IPS DF 19.7 (cell line): ENCODE results near the gene CTCFL.

Experiments
- DNase-seq: peaks from one replicate; pipeline ENCODE4 v3.0.0-alpha.2; 2013; ENCODE audit warnings: low read depth, low spot score

CTCFL gene

DNA sequence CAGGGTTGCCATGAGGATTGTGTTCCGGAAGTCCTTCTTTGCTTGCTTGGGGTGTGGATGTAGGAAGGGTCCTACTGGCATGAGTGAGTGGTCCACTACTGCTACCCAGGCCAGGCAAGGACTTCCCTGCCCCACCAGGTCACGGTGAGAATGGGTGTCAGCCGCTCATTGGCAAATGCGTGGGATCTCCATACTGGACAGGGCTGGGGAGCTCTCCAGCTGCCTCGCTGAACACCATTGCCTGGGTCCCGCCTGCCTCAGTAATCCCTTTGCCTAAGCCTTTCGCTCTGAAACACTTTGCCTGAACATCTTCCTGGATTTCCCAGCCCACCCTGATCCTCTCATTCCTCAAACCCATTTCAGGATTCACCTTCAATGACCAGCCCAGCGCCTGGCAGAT is 59.5 kb downstream of the CTCFL start:
- DNase-seq = no peak

DNA sequence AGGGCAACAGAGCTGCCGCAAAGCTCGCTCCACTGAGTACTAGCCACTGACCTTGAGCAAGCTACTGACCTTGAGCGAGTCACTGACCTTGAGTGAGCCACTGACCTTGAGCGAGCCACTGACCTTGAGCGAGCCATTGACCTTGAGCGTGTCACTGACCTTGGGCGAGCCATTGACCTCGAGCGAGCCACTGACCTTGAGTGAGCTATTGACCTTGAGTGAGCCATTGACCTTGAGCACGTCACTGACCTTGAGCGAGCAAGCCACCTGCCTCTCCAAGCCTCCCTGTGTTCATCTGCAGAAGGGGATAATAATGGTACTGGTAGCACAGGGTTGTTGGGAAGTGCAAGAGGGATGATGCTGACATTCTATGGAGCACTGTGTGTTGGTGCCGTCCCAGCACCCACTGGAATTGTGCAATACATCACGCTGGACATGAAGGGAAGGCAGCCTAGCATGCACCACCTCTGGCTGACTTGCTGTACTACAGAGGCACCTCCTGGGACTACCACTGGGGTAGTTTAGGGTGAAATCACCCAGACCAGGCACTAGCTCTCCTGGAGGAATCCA is 60.2 kb downstream of the CTCFL start:
- no peak for DNase-seq

DNA sequence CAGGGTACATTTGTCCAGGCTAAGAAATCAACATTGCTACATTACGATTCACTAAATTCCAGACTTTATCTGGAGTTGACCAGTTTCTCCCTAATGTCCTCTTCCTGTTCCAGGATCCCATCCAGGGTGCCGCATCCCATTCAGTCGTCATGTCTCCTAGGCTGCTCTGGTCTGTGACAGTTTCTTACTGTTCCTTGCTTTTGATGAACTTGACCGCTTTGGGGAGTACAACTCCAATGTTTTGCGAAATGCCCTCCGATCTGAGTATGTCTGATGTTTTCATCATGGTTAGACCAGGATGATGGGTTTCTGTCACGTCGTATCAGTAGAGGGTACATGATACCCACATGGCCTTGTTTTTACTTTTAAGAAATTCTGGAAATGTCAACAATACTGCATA is 62.2 kb downstream of the CTCFL start:
- DNase-seq = no peak

DNA sequence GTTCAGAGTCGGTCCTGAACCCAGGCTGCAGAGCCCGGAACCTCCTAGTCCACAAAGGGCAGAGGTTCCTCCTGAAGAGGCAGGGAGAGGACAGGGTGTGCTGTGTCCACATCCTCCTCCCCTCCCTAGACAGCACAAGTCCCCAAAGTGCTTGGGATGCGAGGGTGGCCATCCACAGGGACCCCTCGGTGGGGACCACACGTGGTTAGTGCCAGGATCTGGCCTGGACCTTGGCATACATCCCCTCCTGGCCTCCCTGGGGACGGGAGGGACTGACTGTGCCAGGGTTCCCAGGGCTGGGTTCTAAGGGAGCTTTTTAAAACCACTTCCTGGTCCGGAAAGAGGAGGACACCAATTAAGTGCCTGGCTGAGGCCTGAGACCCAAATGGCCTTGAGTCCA is 63.2 kb downstream of the CTCFL start:
- no peak for DNase-seq

DNA sequence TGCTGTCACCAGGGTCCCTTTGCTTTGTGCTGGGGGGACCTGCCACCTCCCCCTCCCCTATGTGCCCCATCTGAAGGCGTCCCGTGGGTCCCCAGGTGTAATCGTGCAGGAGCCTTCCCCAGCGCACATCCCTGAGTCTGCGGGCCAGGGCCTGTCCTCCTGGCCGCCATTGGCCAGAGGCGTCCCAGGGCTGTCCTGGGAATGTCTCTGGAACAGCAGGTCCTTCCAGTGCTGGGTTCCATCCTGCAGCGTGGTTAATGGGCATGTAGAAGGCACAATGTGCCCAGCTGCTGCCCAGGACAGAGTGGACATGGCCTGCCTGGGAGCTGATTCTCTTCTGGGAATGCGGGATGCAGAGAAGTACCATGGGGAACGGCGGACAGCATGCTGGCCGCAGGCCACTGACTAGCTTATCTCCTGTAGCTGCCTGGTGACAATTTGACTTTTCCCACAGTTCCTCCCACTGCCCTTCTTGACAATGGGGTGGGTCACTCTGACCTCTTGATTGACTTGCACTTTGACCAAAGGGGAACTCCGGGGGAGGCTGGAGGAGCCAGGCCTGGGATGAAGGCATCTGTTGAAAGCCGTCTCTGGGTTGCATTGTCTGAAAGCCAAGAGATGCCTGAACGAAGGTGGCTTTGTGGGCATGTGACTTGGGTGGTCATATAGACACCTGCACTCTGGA is 64.0 kb downstream of the CTCFL start:
- DNase-seq = no peak

DNA sequence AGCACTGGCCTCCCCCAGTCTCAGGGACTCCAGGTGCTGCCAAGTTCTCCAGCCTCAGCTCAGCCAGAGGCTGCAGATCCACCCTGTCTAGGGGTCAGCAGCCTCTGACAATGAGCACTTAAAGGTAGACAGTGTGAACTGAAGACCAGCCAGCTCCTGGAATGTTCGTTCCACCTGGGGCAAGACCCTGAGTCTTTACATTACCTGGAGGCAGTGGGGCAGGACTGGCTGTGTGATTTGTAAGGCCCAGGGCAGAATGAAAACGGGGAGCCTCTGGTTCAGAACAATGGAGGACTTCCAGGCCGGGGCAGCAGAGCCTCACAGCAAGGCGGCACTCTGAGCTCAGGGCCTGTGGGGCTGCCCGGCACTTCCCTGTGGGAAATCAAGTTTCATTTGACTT is 65.0 kb downstream of the CTCFL start:
- no peak for DNase-seq

DNA sequence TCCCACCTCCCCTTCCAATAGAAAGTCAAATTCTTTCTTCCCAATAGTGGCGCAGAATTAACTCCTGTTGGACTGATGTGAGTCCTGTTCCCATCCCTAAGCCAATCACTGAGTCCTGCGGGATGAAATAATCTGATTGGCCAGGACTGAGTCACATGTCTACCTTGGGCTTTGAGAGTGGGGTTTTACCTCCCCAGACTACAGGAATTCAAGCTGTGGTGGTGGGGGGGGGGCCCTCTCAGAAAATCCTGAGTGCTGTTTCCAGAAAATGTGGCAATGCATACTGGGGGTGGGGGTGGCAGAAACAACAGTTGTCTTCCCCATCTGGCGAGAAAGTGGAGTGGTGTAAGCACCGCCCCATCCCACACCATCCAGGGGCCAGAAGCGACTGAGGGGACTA is 65.7 kb downstream of the CTCFL start:
- DNase-seq = no peak

DNA sequence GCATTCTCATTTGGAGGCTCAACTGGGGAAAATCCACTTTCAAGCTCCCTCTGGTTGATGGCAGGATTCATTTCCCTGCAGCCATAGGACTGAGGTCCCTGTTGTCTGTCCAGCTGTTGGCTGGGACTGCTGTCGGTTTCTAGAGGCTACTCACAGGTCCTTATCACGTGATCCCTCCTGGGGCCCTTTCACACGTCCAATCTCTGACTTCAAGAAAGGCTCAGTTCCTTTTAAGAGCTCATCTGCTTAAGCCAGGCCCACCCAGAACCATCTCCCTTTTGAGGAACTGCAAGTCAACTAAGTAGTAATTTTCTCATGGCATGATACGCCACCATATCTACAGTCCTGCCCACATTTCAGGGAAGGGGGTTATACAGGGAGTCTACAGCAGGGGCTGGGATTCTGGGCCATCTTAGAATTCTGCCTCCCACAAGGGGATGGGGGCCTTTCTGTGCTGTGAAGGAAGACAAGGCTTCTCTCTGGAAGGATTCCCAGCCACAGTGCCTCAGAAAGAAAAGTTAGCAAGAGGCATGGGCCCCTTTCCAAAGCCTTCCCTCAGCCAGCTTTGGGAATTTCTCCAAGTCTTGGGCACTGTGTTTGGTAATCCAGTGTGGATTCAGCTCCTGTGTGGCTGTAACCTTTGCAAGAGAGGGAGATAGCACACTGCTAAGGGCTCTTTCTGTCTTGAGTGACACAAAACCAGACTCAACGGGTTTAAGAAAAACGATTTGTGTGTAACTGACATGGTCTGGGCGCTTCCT is 66.4 kb downstream of the CTCFL start:
- no peak for DNase-seq

DNA sequence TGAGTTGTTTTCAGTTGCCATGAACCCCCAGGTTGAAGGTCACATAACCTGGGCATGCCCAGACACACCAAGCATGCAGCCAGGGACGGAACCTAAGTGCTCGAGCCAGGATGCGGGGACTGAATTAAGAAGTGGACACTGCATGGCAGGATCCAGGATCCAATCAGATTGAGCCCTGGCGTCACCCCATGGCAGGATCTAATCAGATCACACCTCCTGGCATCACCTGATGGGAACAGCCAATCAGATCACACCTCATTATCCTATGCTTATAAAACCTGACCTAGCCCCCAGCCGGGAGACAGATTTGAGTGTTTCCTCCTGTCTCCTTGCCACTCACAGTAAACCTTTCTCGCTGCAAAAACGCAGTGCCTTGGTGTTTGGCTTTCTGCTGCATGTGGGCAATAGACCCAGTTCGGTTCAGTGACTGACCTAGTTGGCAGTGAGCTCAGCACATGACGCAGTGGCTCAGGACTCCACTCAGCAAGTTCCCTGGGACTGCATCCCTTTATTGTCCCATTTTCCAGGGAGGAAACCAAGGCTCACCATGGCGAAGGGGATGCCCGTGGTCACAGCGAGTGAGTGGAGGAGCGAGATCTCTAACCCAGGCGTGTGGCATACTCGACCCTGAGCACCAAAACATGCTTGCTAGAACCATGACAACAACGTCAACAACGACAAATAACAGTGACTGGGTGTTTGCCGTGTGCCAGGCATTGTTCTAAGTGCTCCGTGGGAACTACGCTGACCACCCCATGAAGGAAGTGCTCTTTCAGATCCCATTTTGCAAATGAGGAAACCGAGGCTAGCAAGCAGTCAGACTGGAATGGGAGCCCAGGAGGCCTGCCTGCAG is 67.5 kb downstream of the CTCFL start:
- DNase-seq = no peak

DNA sequence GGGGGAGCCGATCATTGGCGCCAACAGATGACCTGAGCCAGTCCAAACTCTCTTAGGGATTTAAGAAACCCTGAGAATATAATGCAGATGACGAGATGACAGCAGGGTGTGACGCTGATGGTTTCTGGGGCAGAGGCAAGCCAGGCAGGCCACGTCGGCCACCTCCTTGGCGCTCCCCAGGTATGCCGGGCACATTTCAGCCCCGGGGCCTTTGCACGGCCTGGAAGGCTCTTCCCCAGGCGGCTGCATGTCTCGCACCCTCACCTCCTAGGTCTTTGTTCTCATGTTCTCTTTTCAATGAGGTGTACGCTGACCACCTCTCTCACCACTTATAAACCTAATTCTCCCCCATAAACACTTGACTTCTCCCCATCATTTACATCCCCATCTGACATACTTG is 68.8 kb downstream of the CTCFL start:
- DNase-seq = no peak

DNA sequence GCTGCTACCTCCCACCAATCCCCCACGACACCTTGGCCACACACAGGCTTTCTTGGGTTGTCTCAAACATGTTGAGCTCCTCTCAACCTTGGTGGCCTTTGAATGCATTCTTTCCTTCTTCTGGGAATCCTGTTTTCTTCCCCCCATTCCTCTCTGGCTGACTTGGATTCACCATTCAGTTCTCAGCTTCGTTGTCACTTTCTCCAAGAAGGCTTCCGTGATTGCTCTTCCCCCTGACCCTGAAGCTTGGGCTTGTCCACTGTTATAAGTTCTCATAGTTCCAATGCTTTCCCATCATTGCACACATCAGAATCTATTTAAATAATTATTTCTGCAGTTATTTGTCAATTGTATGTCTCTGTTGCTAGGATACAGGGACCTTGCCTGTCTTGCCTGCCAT is 69.6 kb downstream of the CTCFL start:
- DNase-seq = no peak

DNA sequence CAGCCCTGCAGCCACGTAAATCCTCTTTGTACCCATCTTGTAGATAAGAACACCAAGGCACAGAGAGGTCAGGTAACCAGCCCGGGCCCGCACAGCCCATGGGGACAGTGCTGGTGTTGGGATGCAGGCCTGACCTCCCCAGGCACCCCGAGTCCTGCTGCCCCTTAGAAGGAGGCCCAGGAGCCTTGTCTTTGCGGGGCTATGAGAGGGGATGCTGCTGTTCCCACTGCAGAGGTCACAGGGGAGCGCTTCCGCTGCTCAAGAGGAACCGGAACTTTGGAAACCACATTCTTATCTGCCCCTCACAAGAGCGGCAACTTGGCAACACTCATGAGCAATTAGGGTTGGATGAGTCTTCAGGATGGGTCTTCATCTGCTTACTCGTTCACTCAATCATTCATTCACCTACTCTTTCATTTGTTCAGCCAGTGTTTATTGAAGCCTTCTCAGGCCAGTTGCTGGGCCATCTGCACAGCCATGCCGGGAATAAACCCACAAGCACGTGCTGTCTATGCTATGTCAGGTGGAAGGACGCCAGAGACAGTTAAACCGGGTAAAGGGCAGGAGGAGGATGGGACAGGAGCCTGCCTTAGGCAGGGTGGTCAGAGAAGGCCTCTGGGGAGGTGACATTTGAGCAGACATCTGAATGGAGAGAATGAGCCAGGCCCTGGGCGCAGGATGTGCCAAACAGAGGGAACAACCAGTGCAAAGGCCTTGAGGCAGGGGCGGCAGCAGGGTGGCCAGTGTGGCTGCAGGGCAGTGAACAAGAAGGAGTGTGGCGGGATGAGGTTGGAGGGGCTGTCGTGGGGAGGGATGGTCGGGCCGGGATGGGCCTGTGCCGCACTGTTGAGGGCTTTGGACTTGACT is 72.9 kb downstream of the CTCFL start:
- DNase-seq = no peak

DNA sequence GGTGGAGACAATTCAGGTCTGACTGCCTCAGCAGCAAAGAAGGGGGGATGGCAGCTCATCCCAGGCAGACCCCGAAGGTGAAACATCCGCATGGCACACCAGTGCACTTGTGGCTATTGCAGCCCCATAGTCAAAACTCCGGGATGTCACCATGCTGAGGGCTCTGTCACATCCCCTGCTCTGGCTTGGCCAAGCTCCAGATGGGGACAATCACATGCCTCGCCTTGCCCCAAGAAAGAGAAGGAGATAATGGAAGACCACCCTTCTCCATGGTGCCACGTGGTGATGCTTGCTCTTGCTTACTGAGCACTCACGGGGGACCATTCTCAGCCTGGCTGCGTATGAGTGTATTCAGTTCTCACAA is 73.5 kb downstream of the CTCFL start:
- DNase-seq = no peak

DNA sequence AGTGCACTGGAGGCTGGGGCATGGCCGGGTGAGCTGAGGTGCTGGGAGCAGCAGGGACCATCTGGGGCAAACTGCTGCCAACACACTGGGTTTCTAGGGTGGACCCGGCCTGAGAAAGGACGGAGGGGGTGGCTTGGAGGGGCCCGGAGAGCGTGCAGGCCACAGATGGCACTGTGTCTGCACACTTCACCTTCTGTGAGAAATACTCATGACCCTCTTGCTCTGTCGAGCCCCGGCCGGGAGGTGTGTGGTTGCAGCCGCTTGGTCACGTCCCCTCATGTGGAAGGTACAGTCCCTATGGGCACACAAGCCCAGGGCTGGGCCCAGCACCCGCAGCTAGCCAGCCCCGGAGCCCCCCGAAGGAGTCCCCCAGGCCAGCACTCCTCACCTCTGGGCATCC is 74.0 kb downstream of the CTCFL start:
- DNase-seq = no peak

DNA sequence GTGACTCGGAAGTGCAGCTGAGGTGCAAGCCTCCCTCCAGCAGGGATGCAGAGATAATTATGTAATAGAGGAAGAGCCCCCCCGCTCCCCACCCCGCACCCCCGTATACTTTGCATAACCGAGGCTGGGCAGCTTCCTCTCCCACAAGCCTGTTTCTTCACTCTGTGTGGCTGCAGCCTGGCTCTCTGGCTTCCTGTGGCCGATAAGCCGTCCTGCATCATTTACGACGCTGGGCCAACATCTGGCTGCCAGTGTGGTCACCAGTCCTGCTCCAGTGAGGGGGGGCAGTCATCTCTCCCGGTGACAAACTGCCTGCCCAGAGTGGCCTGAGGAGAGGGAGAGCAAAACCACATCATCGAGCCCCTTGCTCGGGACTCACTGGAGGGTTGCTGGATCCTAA is 74.5 kb downstream of the CTCFL start:
- no peak for DNase-seq

DNA sequence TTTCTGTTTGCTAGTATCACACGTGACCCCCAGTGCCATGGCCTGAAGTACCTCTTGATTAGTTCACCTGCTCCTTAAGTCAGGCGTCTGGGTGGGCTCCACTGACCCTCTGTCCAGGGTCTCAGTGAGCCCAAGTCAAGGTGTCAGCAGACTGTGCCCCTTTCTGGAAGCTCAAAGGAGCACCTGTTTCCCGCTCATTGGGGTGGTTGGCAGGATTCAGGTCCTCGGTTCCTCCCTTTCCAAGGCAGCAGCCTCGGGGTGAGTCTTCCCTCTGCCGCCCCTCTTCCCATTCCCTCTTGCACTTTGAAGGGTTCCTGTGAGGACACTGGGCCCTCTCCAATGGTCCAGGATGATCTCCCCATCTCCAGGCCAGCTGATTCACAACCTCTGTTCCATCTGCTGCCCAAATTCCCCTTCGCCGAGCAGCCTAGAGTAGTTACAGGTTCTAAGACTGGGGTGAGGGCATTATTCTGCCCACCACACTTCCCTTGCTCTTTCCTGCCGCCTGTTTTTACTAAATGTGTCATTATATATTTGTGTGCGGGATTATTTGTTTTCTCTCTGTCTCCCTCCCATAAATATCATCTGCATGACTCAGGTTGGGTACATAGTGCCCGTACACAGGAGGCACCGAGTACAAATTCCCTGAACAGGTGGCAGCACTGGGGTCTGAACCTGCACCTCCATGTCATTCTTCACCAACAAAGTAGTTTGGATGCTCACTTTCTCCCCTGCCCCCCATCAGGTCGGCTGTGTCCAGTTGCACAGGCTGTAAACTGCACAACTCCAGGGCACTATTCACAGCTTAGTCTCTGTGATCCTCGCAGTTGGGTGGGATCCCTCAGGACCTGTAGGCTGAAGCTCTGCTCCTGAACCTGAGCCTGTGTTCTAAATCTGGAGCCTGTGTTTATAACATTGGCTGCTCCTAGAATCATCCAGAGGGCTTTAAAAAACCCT is 75.3 kb downstream of the CTCFL start:
- no peak for DNase-seq

DNA sequence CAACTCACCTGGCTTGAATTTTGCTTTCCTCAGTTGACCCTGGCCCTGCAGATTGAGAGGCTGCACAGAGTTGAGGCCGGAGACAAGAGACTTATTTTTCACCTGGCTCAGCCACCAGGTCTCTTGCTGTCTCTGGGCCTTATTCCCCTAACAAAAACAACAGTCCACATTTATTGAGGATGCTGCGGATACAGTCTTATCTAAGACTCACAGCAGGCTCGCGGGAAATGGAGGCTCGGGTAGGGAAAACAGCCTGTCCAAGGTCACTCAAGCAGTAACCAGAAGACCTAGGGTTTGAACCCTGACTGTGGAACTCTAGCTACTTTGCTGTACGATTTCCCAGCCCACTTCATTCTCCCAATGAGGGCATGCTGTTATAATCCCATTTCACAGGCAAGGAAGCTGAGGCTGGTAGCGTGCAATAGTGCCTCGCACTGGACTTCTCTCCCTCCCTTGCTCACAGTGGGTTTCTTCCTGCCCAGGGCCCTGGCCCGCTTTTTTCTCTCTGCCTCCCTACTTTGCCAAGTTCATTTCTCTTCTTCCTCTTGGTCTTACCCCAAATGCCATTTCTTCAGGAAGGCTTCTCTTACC is 76.1 kb downstream of the CTCFL start:
- DNase-seq = no peak
